ENCODE data around the gene NHERF1. TPM values are rescaled to one million over a fixed set of nuclear protein-coding genes. Genes with fewer than 3 reads are reported as not detected.

NHERF1 gene
- total RNA-seq, 2 donors from 2014 or later = 84.1 to 133 TPM

- 87% methylated on average over 8 of the region's 8 CpGs for WGBS
- Histone ChIP-seq H3K4me1 (replicated peaks) (peaks cover 9% of the 10 kb centered on the region), H3K27ac (no peak overlapping the region), H3K9me3 (no peaks in the 10 kb centered on the region), H3K27me3 (replicated peaks; ENCODE audit: insufficient read depth) (no peaks in the 10 kb centered on the region), H3K4me3 (no peak overlapping the region), H3K36me3 (peaks cover 0 to 4% of the 10 kb centered on the region in 2 donors)
- TF ChIP-seq POLR2A (IDR thresholded peaks at IDR 0.05) = no peak
- TF ChIP-seq CTCF (IDR thresholded peaks at IDR 0.05) = no peak
- no peak for TF ChIP-seq POLR2AphosphoS5 (IDR thresholded peaks at IDR 0.05)
- intact Hi-C loops (cut with DNase I) = no loop called here
- no peak for DNase-seq (ENCODE audit: low spot score)
Observed at GRCh38 chr17:74779501-74779900, 31.1 kb downstream of the NHERF1 start.

GRCh38 chr17:74779948-74780400 is 31.5 kb downstream of the NHERF1 start:
- no peak overlapping the region for H3K27ac ChIP-seq

GRCh38 chr17:74780443-74781238 is 32.2 kb downstream of the NHERF1 start:
- no peak overlapping the region for H3K27ac ChIP-seq
- peaks cover 5% of the 10 kb centered on the region for H3K4me1 ChIP-seq (replicated peaks)
- no peaks in the 10 kb centered on the region for H3K9me3 ChIP-seq
- WGBS = 77% methylated on average over 7 of the region's 7 CpGs
- no peak for DNase-seq (ENCODE audit: low spot score)
- intact Hi-C loops (cut with DNase I) = no loop called here
- H3K27me3 ChIP-seq (replicated peaks; ENCODE audit: insufficient read depth) = no peaks in the 10 kb centered on the region
- H3K36me3 ChIP-seq = peaks cover 0 to 4% of the 10 kb centered on the region in 2 donors
- no peak overlapping the region for H3K4me3 ChIP-seq
- TF ChIP-seq CTCF (IDR thresholded peaks at IDR 0.05) = peak in 2 of 4 experiments; percentile 21 to 23
- TF ChIP-seq POLR2AphosphoS5 (IDR thresholded peaks at IDR 0.05) = no peak
- TF ChIP-seq POLR2A (IDR thresholded peaks at IDR 0.05) = no peak

More at GRCh38 chr17:74779948-74780400, 31.5 kb downstream of the NHERF1 start:
- H3K27me3 ChIP-seq (replicated peaks; ENCODE audit: insufficient read depth) = no peaks in the 10 kb centered on the region
- peaks cover 5% of the 10 kb centered on the region for H3K4me1 ChIP-seq (replicated peaks)
- H3K9me3 ChIP-seq = no peaks in the 10 kb centered on the region
- WGBS = 78% methylated on average over 11 of the region's 11 CpGs
- no peak for TF ChIP-seq POLR2A (IDR thresholded peaks at IDR 0.05)
- no peak for TF ChIP-seq POLR2AphosphoS5 (IDR thresholded peaks at IDR 0.05)
- TF ChIP-seq CTCF (IDR thresholded peaks at IDR 0.05) = no peak
- H3K4me3 ChIP-seq = no peak overlapping the region
- intact Hi-C loops (cut with DNase I) = no loop called here
- DNase-seq (ENCODE audit: low spot score) = no peak
- peaks cover 0 to 4% of the 10 kb centered on the region in 2 donors for H3K36me3 ChIP-seq

- TF ChIP-seq CTCF (IDR thresholded peaks at IDR 0.05) = no peak
- TF ChIP-seq POLR2A (IDR thresholded peaks at IDR 0.05) = no peak
- TF ChIP-seq POLR2AphosphoS5 (IDR thresholded peaks at IDR 0.05) = no peak
- Histone ChIP-seq H3K27ac (no peak overlapping the region), H3K4me3 (no peak overlapping the region), H3K27me3 (replicated peaks; ENCODE audit: insufficient read depth) (no peaks in the 10 kb centered on the region), H3K9me3 (no peaks in the 10 kb centered on the region), H3K4me1 (replicated peaks) (no peaks in the 10 kb centered on the region), H3K36me3 (peaks cover 0 to 4% of the 10 kb centered on the region in 2 donors)
- no peak for DNase-seq (ENCODE audit: low spot score)
- 97% methylated on average over 5 of the region's 5 CpGs for WGBS
- intact Hi-C loops (cut with DNase I) = no loop called here
Observed at GRCh38 chr17:74782571-74782970, 34.1 kb downstream of the NHERF1 start.

Data from prostate gland (tissue), 2 donors.